Liver (tissue), 9 donors: ENCODE measurements around the gene BLTP3A. TPM values are rescaled to one million over a fixed set of nuclear protein-coding genes. Genes with fewer than 3 reads are reported as not detected.
"Not testable (repeated sequence)": the region's sequence is repeated elsewhere in the genome, so short reads cannot be mapped to it uniquely, and the experiment has no call there.

ENCODE experiments used
- DNase-seq: peaks from one replicate; pipeline ENCODE4 v3.0.0-alpha.2; 2017; ENCODE audit warnings: low spot score
- H3K27ac ChIP-seq, 2 donors: one replicate each; pipeline ENCODE4 v1.7.0; 2013; ENCODE audit warnings: inconsistent platforms in 2 of 2, low read length in 2 of 2, control low read depth in 1 of 2, low read depth in 1 of 2, mild to moderate bottlenecking in 1 of 2
- H3K27me3 ChIP-seq, 4 donors: one replicate each; pipeline versions ENCODE4 v1.6.1 to v1.7.0; 2013; ENCODE audit warnings: low read length in 3 of 4, inconsistent platforms in 1 of 4, mild to moderate bottlenecking in 1 of 4, moderate library complexity in 1 of 4; ENCODE audit not compliant: control insufficient read depth in 4 of 4, insufficient read depth in 4 of 4
- H3K36me3 ChIP-seq, 4 donors: one replicate each; pipeline versions ENCODE4 v1.6.1 to v1.7.0; 2013; ENCODE audit warnings: low read length in 3 of 4, mild to moderate bottlenecking in 3 of 4, low read depth in 1 of 4, moderate library complexity in 1 of 4; ENCODE audit not compliant: control insufficient read depth in 4 of 4, insufficient read depth in 3 of 4
- H3K4me1 ChIP-seq, 4 donors: one replicate each; pipeline versions ENCODE4 v1.6.1 to v1.7.0; 2013; ENCODE audit warnings: low read length in 3 of 4, mild to moderate bottlenecking in 3 of 4, moderate library complexity in 1 of 4; ENCODE audit not compliant: control insufficient read depth in 4 of 4, insufficient read depth in 4 of 4
- H3K4me3 ChIP-seq, 3 donors: one replicate each; pipeline versions ENCODE4 v1.6.1 to v1.7.0; 2013; ENCODE audit warnings: low read length in 3 of 3, control low read depth in 1 of 3, low read depth in 1 of 3, mild to moderate bottlenecking in 1 of 3
- H3K9ac ChIP-seq, 2 donors: one replicate each; pipeline ENCODE4 v1.7.0; 2013; ENCODE audit warnings: low read length in 2 of 2, mild to moderate bottlenecking in 2 of 2, moderate library complexity in 2 of 2, control low read depth in 1 of 2, low read depth in 1 of 2
- H3K9me3 ChIP-seq, 4 donors: one replicate each; pipeline versions ENCODE4 v1.6.1 to v1.7.0; 2013; ENCODE audit warnings: low read length in 3 of 4; ENCODE audit not compliant: control insufficient read depth in 4 of 4
- EGR1 ChIP-seq, 2 donors: IDR thresholded peaks; 2 replicates each; pipeline ENCODE4 v1.6.1; 2016 to 2018; ENCODE audit warnings: antibody characterized with exemption in 2 of 2, low read depth in 2 of 2
- FOXA1 ChIP-seq: IDR thresholded peaks from 2 replicates; pipeline ENCODE4 v1.6.1; 2016; ENCODE audit warnings: antibody characterized with exemption
- FOXA2 ChIP-seq: IDR thresholded peaks from 2 replicates; pipeline ENCODE4 v1.6.1; 2016; ENCODE audit warnings: antibody characterized with exemption
- GABPA ChIP-seq, 2 donors: IDR thresholded peaks in 1 of 2; conservative IDR thresholded peaks in 1 of 2; 2 replicates each; pipeline ENCODE4 v1.6.1; 2016; ENCODE audit warnings: antibody characterized with exemption in 2 of 2, mild to moderate bottlenecking in 1 of 2, moderate library complexity in 1 of 2
- HNF4A ChIP-seq, 2 donors: conservative IDR thresholded peaks; 2 replicates each; pipeline ENCODE4 v1.6.1; 2016; ENCODE audit warnings: antibody characterized with exemption in 2 of 2, mild to moderate bottlenecking in 2 of 2
- JUND ChIP-seq, 2 donors: IDR thresholded peaks; 2 replicates each; pipeline ENCODE4 v1.6.1; 2016; ENCODE audit warnings: antibody characterized with exemption in 2 of 2
- NR2F2 ChIP-seq: IDR thresholded peaks from 2 replicates; pipeline ENCODE4 v1.6.1; 2016; ENCODE audit warnings: antibody characterized with exemption
- RAD21 ChIP-seq, 2 donors: IDR thresholded peaks; 2 replicates each; pipeline ENCODE4 v1.6.1; 2016; ENCODE audit warnings: antibody characterized with exemption in 2 of 2, mild to moderate bottlenecking in 2 of 2
- RXRA ChIP-seq, 2 donors: IDR thresholded peaks; 2 replicates each; pipeline ENCODE4 v1.6.1; 2017 to 2018; ENCODE audit warnings: antibody characterized with exemption in 2 of 2, mild to moderate bottlenecking in 1 of 2
- SP1 ChIP-seq: IDR thresholded peaks from 2 replicates; pipeline ENCODE4 v1.6.1; 2018; ENCODE audit warnings: antibody characterized with exemption, mild to moderate bottlenecking
- TAF1 ChIP-seq: conservative IDR thresholded peaks from 2 replicates; pipeline ENCODE4 v1.6.1; 2016; ENCODE audit warnings: antibody characterized with exemption, mild to moderate bottlenecking
- WGBS: extraction: QIAGEN DNeasy Blood & Tissue Kit; methylation state at CpG from one replicate; pipeline ENCODE4 v1.1.7; 2013; 5-methylcytosine and 5-hydroxymethylcytosine counted together
- polyA plus RNA-seq, 2 donors: library from polyadenylated mRNA; stranded (reverse) in 1 of 2; unstranded in 1 of 2; fragments of 200-250 nt in 1 of 2; fragments of >200 nt in 1 of 2; fragmentation: Nextera tagmentation in 1 of 2; extraction: Ambion mirVana in 1 of 2; gene quantifications; one replicate each; pipeline versions ENCODE4 v1.2.1 to v1.2.3, GENCODE V29; 2013 to 2015
- total RNA-seq, 2 donors: library from RNA; depleted of rRNA; stranded (reverse); fragments of >200 nt; gene quantifications; one replicate each; pipeline ENCODE4 v1.2.3, GENCODE V29; 2014
- TF ChIP-seq, protein P1 (sequence below): IDR thresholded peaks from 2 replicates; pipeline ENCODE4 v1.6.1; 2016; ENCODE audit warnings: antibody characterized with exemption
- TF ChIP-seq, protein P2 (sequence below): IDR thresholded peaks from 2 replicates; pipeline ENCODE4 v1.6.1; 2016; ENCODE audit warnings: antibody characterized with exemption, mild to moderate bottlenecking
- TF ChIP-seq, protein P3 (sequence below): fragments of 150-350 bp; IDR thresholded peaks from 2 replicates; pipeline ENCODE4 v1.5.1; 2017; ENCODE audit warnings: improper control_type of control experiment, low read depth, low read length; ENCODE audit not compliant: missing input control
- donor health status: healthy.
- donor health status: healthy.
- donor health status: healthy.
- donor health status: healthy.
- donor health status: healthy.

BLTP3A gene
- total and polyA plus RNA-seq, 4 donors = 2.5 to 14.6 (median 7.0) TPM

DNA sequence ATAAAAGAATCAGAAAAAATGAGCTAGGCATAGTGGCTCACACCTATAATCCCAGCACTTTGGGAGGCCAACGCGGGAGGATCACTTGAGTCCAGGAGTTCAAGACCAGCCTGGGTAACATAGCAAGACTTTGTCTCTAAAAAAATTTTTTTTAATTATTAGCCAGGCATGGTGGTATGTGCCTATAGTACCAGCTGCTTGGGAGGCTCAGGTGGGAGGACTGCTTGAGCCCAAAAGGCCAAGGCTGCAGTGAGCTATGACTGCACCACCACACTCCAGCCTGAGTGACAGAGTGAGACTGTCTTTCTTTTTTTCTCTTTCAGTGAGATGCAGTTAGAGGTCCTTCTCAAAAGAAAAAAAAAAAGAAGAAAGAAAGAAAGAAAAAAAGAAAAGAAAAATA is 43.1 kb upstream of the BLTP3A start:
- Histone ChIP-seq H3K4me3 (no peak overlapping the region), H3K36me3 (no peaks in the 10 kb centered on the region), H3K27me3 (no peaks in the 10 kb centered on the region), H3K9ac (no peak overlapping the region), H3K27ac (no peak overlapping the region), H3K9me3 (no peaks in the 10 kb centered on the region), H3K4me1 (peaks cover 0 to 4% (median under 1%) of the 10 kb centered on the region in 4 donors)
- 60% methylated on average over 2 of the region's 2 CpGs for WGBS
- no peak for DNase-seq
- TF ChIP-seq EGR1 (IDR thresholded peaks at IDR 0.05; ENCODE audit: low read depth in 2 of 2) (no peak), NR2F2 (no peak), FOXA2 (no peak), JUND (IDR thresholded peaks at IDR 0.05) (no peak), TAF1 (no peak), RXRA (IDR thresholded peaks at IDR 0.05) (no peak), GABPA (IDR thresholded peaks at IDR 0.05 in 1 of 2, conservative IDR thresholded peaks at IDR 0.05 in 1 of 2) (no peak), HNF4A (conservative IDR thresholded peaks at IDR 0.05) (no peak), FOXA1 (no peak), RAD21 (IDR thresholded peaks at IDR 0.05) (no peak), SP1 (no peak)
- TF ChIP-seq, protein P1, sequence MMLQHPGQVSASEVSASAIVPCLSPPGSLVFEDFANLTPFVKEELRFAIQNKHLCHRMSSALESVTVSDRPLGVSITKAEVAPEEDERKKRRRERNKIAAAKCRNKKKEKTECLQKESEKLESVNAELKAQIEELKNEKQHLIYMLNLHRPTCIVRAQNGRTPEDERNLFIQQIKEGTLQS = no peak
- TF ChIP-seq, protein P2, sequence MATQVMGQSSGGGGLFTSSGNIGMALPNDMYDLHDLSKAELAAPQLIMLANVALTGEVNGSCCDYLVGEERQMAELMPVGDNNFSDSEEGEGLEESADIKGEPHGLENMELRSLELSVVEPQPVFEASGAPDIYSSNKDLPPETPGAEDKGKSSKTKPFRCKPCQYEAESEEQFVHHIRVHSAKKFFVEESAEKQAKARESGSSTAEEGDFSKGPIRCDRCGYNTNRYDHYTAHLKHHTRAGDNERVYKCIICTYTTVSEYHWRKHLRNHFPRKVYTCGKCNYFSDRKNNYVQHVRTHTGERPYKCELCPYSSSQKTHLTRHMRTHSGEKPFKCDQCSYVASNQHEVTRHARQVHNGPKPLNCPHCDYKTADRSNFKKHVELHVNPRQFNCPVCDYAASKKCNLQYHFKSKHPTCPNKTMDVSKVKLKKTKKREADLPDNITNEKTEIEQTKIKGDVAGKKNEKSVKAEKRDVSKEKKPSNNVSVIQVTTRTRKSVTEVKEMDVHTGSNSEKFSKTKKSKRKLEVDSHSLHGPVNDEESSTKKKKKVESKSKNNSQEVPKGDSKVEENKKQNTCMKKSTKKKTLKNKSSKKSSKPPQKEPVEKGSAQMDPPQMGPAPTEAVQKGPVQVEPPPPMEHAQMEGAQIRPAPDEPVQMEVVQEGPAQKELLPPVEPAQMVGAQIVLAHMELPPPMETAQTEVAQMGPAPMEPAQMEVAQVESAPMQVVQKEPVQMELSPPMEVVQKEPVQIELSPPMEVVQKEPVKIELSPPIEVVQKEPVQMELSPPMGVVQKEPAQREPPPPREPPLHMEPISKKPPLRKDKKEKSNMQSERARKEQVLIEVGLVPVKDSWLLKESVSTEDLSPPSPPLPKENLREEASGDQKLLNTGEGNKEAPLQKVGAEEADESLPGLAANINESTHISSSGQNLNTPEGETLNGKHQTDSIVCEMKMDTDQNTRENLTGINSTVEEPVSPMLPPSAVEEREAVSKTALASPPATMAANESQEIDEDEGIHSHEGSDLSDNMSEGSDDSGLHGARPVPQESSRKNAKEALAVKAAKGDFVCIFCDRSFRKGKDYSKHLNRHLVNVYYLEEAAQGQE = no peak
- TF ChIP-seq, protein P3, sequence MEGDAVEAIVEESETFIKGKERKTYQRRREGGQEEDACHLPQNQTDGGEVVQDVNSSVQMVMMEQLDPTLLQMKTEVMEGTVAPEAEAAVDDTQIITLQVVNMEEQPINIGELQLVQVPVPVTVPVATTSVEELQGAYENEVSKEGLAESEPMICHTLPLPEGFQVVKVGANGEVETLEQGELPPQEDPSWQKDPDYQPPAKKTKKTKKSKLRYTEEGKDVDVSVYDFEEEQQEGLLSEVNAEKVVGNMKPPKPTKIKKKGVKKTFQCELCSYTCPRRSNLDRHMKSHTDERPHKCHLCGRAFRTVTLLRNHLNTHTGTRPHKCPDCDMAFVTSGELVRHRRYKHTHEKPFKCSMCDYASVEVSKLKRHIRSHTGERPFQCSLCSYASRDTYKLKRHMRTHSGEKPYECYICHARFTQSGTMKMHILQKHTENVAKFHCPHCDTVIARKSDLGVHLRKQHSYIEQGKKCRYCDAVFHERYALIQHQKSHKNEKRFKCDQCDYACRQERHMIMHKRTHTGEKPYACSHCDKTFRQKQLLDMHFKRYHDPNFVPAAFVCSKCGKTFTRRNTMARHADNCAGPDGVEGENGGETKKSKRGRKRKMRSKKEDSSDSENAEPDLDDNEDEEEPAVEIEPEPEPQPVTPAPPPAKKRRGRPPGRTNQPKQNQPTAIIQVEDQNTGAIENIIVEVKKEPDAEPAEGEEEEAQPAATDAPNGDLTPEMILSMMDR = no peak

DNA sequence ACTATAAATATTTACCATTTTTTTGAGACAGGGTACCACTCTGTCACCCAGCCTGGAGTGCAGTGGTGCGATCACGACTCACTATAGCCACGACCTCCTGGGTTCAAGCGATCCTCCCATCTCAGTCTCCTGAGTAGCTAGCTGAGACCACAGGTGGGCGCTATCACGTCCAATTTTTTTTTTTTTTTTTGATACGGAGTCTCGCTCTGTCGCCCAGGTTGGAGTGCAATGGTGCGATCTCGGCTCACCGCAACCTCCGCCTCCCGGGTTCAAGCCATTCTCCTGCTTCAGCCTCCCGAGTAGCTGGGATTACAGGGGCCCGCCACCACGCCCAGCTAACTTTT is 35.4 kb upstream of the BLTP3A start:
- whole genome bisulfite sequencing = 36% methylated on average over 17 of the region's 17 CpGs
- Histone ChIP-seq H3K4me3 (peak overlapping the region; percentile 75 to 98 (median 94)), H3K4me1 (peaks cover 8 to 10% (median 9%) of the 10 kb centered on the region in 4 donors), H3K9ac (peak overlapping the region; percentile 72 to 98), H3K27ac (peak overlapping the region; percentile 88 to 97)
- not testable (repeated sequence) for H3K27me3 ChIP-seq, H3K36me3 ChIP-seq, H3K9me3 ChIP-seq
- peak; percentile 36 for DNase-seq
- peak in 1 of 2 donors; percentile 61 for TF ChIP-seq RAD21 (IDR thresholded peaks at IDR 0.05)
